K562 (cell line): ENCODE measurements around the gene TNNT1. TPM values are rescaled to one million over a fixed set of nuclear protein-coding genes. Genes with fewer than 3 reads are reported as not detected.

ENCODE experiments used
- ATAC-seq: fragments of 200-7000 bp; cut with Tn5 transposase; 3 replicates; pipeline ENCODE4 v1.9.1; 2020; ENCODE audit warnings: moderate library complexity
- BruUV-seq: library from RNA; stranded (reverse); fragments of 400-500 nt; replicated peaks from 2 replicates; lab custom pipeline; 2021; lab: Mats Ljungman, UMichigan
- CTCF ChIA-PET: fragments of 300-600 bp; formaldehyde crosslinking; extraction: SDS; loops from one replicate; lab custom pipeline; 2021; ENCODE audit warnings: low intra/inter-chr PET ratio; lab: Yijun Ruan, JAX
- POLR2A ChIA-PET: fragments of 300-600, 350-650 bp; sonication (Branson Sonifier 250); formaldehyde crosslinking; extraction: SDS; loops from one replicate; lab custom pipeline; 2021; ENCODE audit warnings: antibody characterized with exemption, inconsistent platforms; lab: Yijun Ruan, JAX
- DNase-seq, 4 experiments: peaks; one replicate each; pipeline versions ENCODE4 v3.0.0 to v3.0.0-alpha.2; 2011 to 2018; ENCODE audit warnings: low spot score in 3 of 4, mixed read lengths in 3 of 4; ENCODE audit errors: extremely low read depth in 1 of 4
- FAIRE-seq: peaks from 2 replicates; lab custom pipeline; 2011; peaks lifted over from hg19 to GRCh38; lab: Jason Lieb, UNC
- H2AFZ ChIP-seq: 2 replicates; pipeline ENCODE4 v1.6.0; 2011; ENCODE audit warnings: low read depth, low read length, control low read depth, inconsistent platforms
- H3K27ac ChIP-seq: fragments of 200-600 bp; 3 replicates; pipeline ENCODE4 v1.8.0; 2011; ENCODE audit warnings: low read depth, mild to moderate bottlenecking, control low read depth, inconsistent platforms, low read length, moderate library complexity, mixed read lengths; ENCODE audit errors: extremely low read depth
- H3K27me3 ChIP-seq, 2 experiments: fragments of 300-600 bp in 1 of 2; 2 replicates in 1 of 2; 3 replicates in 1 of 2; pipeline versions ENCODE4 v1.6.0 to v1.8.0; 2011; ENCODE audit warnings: inconsistent platforms in 2 of 2, low read length in 2 of 2, mild to moderate bottlenecking in 1 of 2, mixed read lengths in 1 of 2, moderate library complexity in 1 of 2; ENCODE audit not compliant: control insufficient read depth in 2 of 2, insufficient read depth in 2 of 2
- H3K36me3 ChIP-seq: fragments of 300-600 bp; 3 replicates; pipeline ENCODE4 v1.8.0; 2011; ENCODE audit warnings: mild to moderate bottlenecking, low read length, inconsistent platforms; ENCODE audit not compliant: control insufficient read depth, insufficient read depth
- H3K4me1 ChIP-seq, 2 experiments: fragments of 200-600 bp in 1 of 2; replicated peaks in 1 of 2; 2 replicates in 1 of 2; 3 replicates in 1 of 2; pipeline versions ENCODE4 v1.5.1 to v1.8.0; 2011; ENCODE audit warnings: inconsistent platforms in 2 of 2, low read length in 2 of 2, mild to moderate bottlenecking in 1 of 2, mixed read lengths in 1 of 2, moderate library complexity in 1 of 2; ENCODE audit not compliant: control insufficient read depth in 2 of 2, insufficient read depth in 2 of 2
- H3K4me2 ChIP-seq: 2 replicates; pipeline ENCODE4 v1.6.1; 2011; ENCODE audit warnings: low read length, control low read depth, inconsistent platforms, mixed read lengths; ENCODE audit not compliant: insufficient read depth
- H3K4me3 ChIP-seq: fragments of 200-600 bp; sonication (generic), shearing (Covaris generic); 2 replicates; pipeline ENCODE4 v1.5.1; 2016; ENCODE audit warnings: control low read depth, inconsistent platforms
- H3K79me2 ChIP-seq: fragments of 200-600 bp; 3 replicates; pipeline ENCODE4 v1.8.0; 2011; ENCODE audit warnings: low read length, inconsistent platforms; ENCODE audit not compliant: control insufficient read depth, insufficient read depth
- H3K9ac ChIP-seq, 2 experiments: 2 replicates each; pipeline versions ENCODE4 v1.6.0 to v1.6.1; 2011; ENCODE audit warnings: low read depth in 2 of 2, low read length in 2 of 2, control low read depth in 1 of 2, inconsistent platforms in 1 of 2, mild to moderate bottlenecking in 1 of 2, mixed read lengths in 1 of 2; ENCODE audit not compliant: insufficient read depth in 1 of 2
- H3K9me1 ChIP-seq: one replicate; pipeline ENCODE4 v1.6.0; 2011; ENCODE audit warnings: inconsistent platforms, mild to moderate bottlenecking, low read length, moderate library complexity; ENCODE audit not compliant: control insufficient read depth, insufficient read depth
- H3K9me3 ChIP-seq: replicated peaks from 2 replicates; pipeline ENCODE4 v1.5.1; 2011; ENCODE audit warnings: low read depth, low read length, inconsistent platforms; ENCODE audit not compliant: control insufficient read depth, insufficient read depth
- H4K20me1 ChIP-seq: replicated peaks from 2 replicates; pipeline ENCODE4 v1.6.1; 2011; ENCODE audit warnings: low read length, inconsistent platforms, mixed read lengths; ENCODE audit not compliant: control insufficient read depth, insufficient read depth
- POLR2G ChIP-seq: fragments of 200-400 bp; formaldehyde crosslinking; IDR thresholded peaks from 2 replicates; pipeline ENCODE4 v1.6.1; 2017; ENCODE audit warnings: low read depth, mild to moderate bottlenecking, antibody characterized with exemption, low read length, moderate library complexity
- SREBF1 ChIP-seq: fragments of 150-350 bp; IDR thresholded peaks from 2 replicates; pipeline ENCODE4 v1.6.1; 2014; ENCODE audit warnings: antibody characterized with exemption, low read depth, low read length, borderline replicate concordance
- ZNF124 ChIP-seq: sonication (generic); formaldehyde crosslinking; IDR thresholded peaks from 2 replicates; pipeline ENCODE4 v1.8.1; 2022; ENCODE audit warnings: missing genetic modification reagents
- ZNF644 ChIP-seq: fragments of 200-800 bp; sonication (Bioruptor generic); IDR thresholded peaks from 2 replicates; pipeline ENCODE4 v1.6.1; 2016; ENCODE audit warnings: low read depth, missing genetic modification characterization, missing compliant biosample characterization
- ZSCAN32 ChIP-seq: fragments of 450-650 bp; formaldehyde crosslinking; IDR thresholded peaks from 2 replicates; pipeline ENCODE4 v1.4.0; 2020; ENCODE audit warnings: mild to moderate bottlenecking, moderate library complexity
- WGBS: fragments of 100-300 bp; shearing (Covaris generic); methylation state at CpG from one replicate; pipeline ENCODE4 v1.1.6; 2016; ENCODE audit warnings: low coverage, mixed read lengths; ENCODE audit not compliant: insufficient coverage; ENCODE audit errors: missing lambda C conversion rate; 5-methylcytosine and 5-hydroxymethylcytosine counted together
- in situ Hi-C: fragments of 300-500 bp; cut with MboI; formaldehyde crosslinking; loops from 4 replicates; pipeline ENCODE4 v1.15.0; 2018; ENCODE audit warnings: inconsistent platforms, mixed read lengths
- intact Hi-C: fragments of 100-400 bp; cut with micrococcal nuclease; formaldehyde crosslinking; loops from 2 replicates; pipeline ENCODE4 v1.14.2; 2022
- polyA plus RNA-seq, 8 experiments: library from polyadenylated mRNA; depleted of rRNA in 4 of 8; stranded (reverse) in 5 of 8; unstranded in 3 of 8; fragments of >200 nt; fragmentation: Nextera tagmentation in 2 of 8; fragmentation: Illumina TruSeq in 1 of 8; extraction: Ambion mirVana in 2 of 8; extraction: Trizol in 1 of 8; gene quantifications; 2 replicates each; pipeline versions ENCODE4 v1.2.1 to v1.2.3, GENCODE V29; 2011 to 2014; ENCODE audit warnings: inconsistent platforms in 1 of 8, missing spikeins in 1 of 8
- total RNA-seq, 7 experiments: library from RNA; depleted of rRNA in 6 of 7; stranded (reverse); fragments of >200 nt in 6 of 7; fragmentation: Illumina TruSeq in 2 of 7; extraction: Trizol in 2 of 7; gene quantifications; 2 replicates each; pipeline versions ENCODE4 v1.2.1 to v1.2.3, GENCODE V29; 2011 to 2021; ENCODE audit warnings: low replicate concordance in 1 of 7

The TNNT1 gene
- total and polyA plus RNA-seq, 9 of the 15 experiments (the other 6 are each of a cell fraction or from before 2014, with no cell fraction given): 31.8 to 390 (median 227) TPM

GRCh38 chr19:55094456-55095259, 54.3 kb downstream of the TNNT1 start:
- Histone ChIP-seq H3K9me3 (no peaks in the 10 kb centered on the region), H3K27me3 (no peaks in the 10 kb centered on the region), H3K36me3 (peaks cover 70% of the 10 kb centered on the region), H3K27ac (no peak overlapping the region), H3K79me2 (no peaks in the 10 kb centered on the region), H3K4me2 (no peak overlapping the region), H2AFZ (no peak overlapping the region), H3K4me1 (peaks cover 0 to 64% of the 10 kb centered on the region in 2 experiments; a peak in 2 of 5 replicates), H4K20me1 (no peaks in the 10 kb centered on the region), H3K9me1 (no peaks in the 10 kb centered on the region), H3K4me3 (no peak overlapping the region), H3K9ac (no peak overlapping the region; a peak in 1 of 4 replicates)
- TF ChIP-seq POLR2G (0 out of 2 replicates have a peak, but pooled peaks have one; percentile 29), ZSCAN32 (no peak), ZNF124 (CRISPR knock-in tag) (no peak), SREBF1 (no peak), ZNF644 (tag) (no peak)
- FAIRE-seq (no peak), DNase-seq (peak in 1 of 4 experiments; percentile 6), ATAC-seq (no peak)
- BruUV-seq: no TSS peak
- in situ Hi-C loops: no loop called here
- intact Hi-C loops: no loop called here
- WGBS: 92% methylated on average over 26 of the region's 32 CpGs
- ChIA-PET POLR2A (interaction anchor here (0.6 to 1.0 kb wide), 2 partner anchors 10 to 342 kb away, joined by 3 read pairs; no protein-coding TSS in a partner anchor), CTCF (no interaction called here)
